HG02623 (cell line): ENCODE data around the gene AKT1.
A peak's percentile ranks its signal among the peaks of the same experiment; 100 is the strongest.

Experiments
- ATAC-seq: cut with Tn5 transposase; IDR thresholded peaks from one replicate; pipeline ENCODE4 v1.9.1; 2021; ENCODE audit warnings: moderate library complexity; ENCODE audit not compliant: unreplicated experiment

The AKT1 gene

GRCh38 chr14:104800015-104800770 is 4.6 kb upstream of the AKT1 start:
- peak; percentile 46 for ATAC-seq

GRCh38 chr14:104799244-104800014 is 3.9 kb upstream of the AKT1 start:
- ATAC-seq = no peak

- no peak for ATAC-seq
These were observed 3.0 kb upstream of the AKT1 start for GRCh38 chr14:104798300-104799243.

- ATAC-seq = no peak
These were observed 1.8 kb upstream of the AKT1 start for GRCh38 chr14:104797115-104798044.

- ATAC-seq = no peak
These were observed 1.1 kb upstream of the AKT1 start for GRCh38 chr14:104796687-104797081.

- peak; percentile 25 for ATAC-seq
These were observed 486 bp upstream of the AKT1 start for GRCh38 chr14:104795781-104796686.

- ATAC-seq = no peak
These were observed 936 bp downstream of the AKT1 start for GRCh38 chr14:104794631-104794992.

GRCh38 chr14:104794099-104794498 is 1.4 kb downstream of the AKT1 start:
- no peak for ATAC-seq

- ATAC-seq = no peak
These were observed 1.9 kb downstream of the AKT1 start for GRCh38 chr14:104793703-104793959.

GRCh38 chr14:104792945-104793702 is 2.4 kb downstream of the AKT1 start:
- no peak for ATAC-seq

- no peak for ATAC-seq
These were observed 3.3 kb downstream of the AKT1 start for GRCh38 chr14:104792101-104792884.

GRCh38 chr14:104791425-104791824 is 4.1 kb downstream of the AKT1 start:
- ATAC-seq = no peak

- ATAC-seq = no peak
These were observed 5.5 kb downstream of the AKT1 start for GRCh38 chr14:104789752-104790743.

GRCh38 chr14:104788873-104789663 is 6.5 kb downstream of the AKT1 start:
- no peak for ATAC-seq

- no peak for ATAC-seq
These were observed 7.3 kb downstream of the AKT1 start for GRCh38 chr14:104788161-104788818.
